ENCODE measurements around the gene OR52I1. TPM values are rescaled to one million over a fixed set of nuclear protein-coding genes. Genes with fewer than 3 reads are reported as not detected.

Gene OR52I1
- polyA plus RNA-seq, 3 donors, result 0.09 TPM; not detected in 2

- Histone ChIP-seq H3K4me1 (ENCODE audit: control insufficient read depth in 1 of 2, insufficient read depth in 2 of 2, low read length in 2 of 2) (no peaks in the 10 kb centered on the region), H4K20me1 (ENCODE audit: insufficient read depth, low read length) (no peaks in the 10 kb centered on the region), H3K79me2 (ENCODE audit: insufficient read depth, low read length) (no peaks in the 10 kb centered on the region), H3K4me3 (replicated peaks in 1 of 3; ENCODE audit: low read depth in 2 of 3, low read length in 3 of 3) (no peak overlapping the region), H3K27ac (ENCODE audit: low read depth in 1 of 2, low read length in 2 of 2) (no peak overlapping the region), H3K4me2 (replicated peaks; ENCODE audit: extremely low read depth, low read length, poor library complexity, severe bottlenecking) (no peak overlapping the region), H3K36me3 (replicated peaks in 1 of 2; ENCODE audit: control insufficient read depth in 1 of 2, insufficient read depth in 2 of 2, low read length in 2 of 2) (no peaks in the 10 kb centered on the region), H3K27me3 (ENCODE audit: control insufficient read depth in 2 of 2, insufficient read depth in 2 of 2, low read length in 2 of 2) (peaks cover 8 to 10% of the 10 kb centered on the region in 2 donors), H2AFZ (ENCODE audit: insufficient read depth, low read depth, low read length, poor library complexity, severe bottlenecking) (no peak overlapping the region), H3K9ac (ENCODE audit: insufficient read depth, low read length, poor library complexity, severe bottlenecking) (no peak overlapping the region), H3K9me3 (replicated peaks in 1 of 2; ENCODE audit: control insufficient read depth in 1 of 2, insufficient read depth in 1 of 2, low read length in 2 of 2) (no peaks in the 10 kb centered on the region)
- Mint-ChIP-seq H3K27ac (no peak overlapping the region), H3K9me3 (no peaks in the 10 kb centered on the region), H3K36me3 (no peaks in the 10 kb centered on the region), H3K4me3 (no peak overlapping the region), H3K27me3 (ENCODE audit: low read depth in 3 of 3) (peaks cover 10 to 38% (median 23%) of the 10 kb centered on the region in 3 donors), H3K4me1 (no peaks in the 10 kb centered on the region)
- no peak for DNase-seq
- intact Hi-C loops (cut with micrococcal nuclease), result no loop called here
- WGBS (ENCODE audit: insufficient coverage), result 67% methylated on average over 1 of the region's 3 CpGs
- TF ChIP-seq CTCF (IDR thresholded peaks at IDR 0.05), result no peak
Measured at GRCh38 chr11:4589017-4589416, 4.8 kb upstream of the OR52I1 start.

GRCh38 chr11:4605057-4605456 is 11.2 kb downstream of the OR52I1 start:
- Histone ChIP-seq H3K4me3 (replicated peaks in 1 of 3; ENCODE audit: low read depth in 2 of 3, low read length in 3 of 3) (no peak overlapping the region), H2AFZ (ENCODE audit: insufficient read depth, low read depth, low read length, poor library complexity, severe bottlenecking) (no peak overlapping the region), H3K9me3 (replicated peaks in 1 of 2; ENCODE audit: control insufficient read depth in 1 of 2, insufficient read depth in 1 of 2, low read length in 2 of 2) (no peaks in the 10 kb centered on the region), H3K79me2 (ENCODE audit: insufficient read depth, low read length) (no peaks in the 10 kb centered on the region), H3K27me3 (ENCODE audit: control insufficient read depth in 2 of 2, insufficient read depth in 2 of 2, low read length in 2 of 2) (no peaks in the 10 kb centered on the region), H3K9ac (ENCODE audit: insufficient read depth, low read length, poor library complexity, severe bottlenecking) (no peak overlapping the region), H3K27ac (ENCODE audit: low read depth in 1 of 2, low read length in 2 of 2) (no peak overlapping the region), H3K36me3 (replicated peaks in 1 of 2; ENCODE audit: control insufficient read depth in 1 of 2, insufficient read depth in 2 of 2, low read length in 2 of 2) (peaks cover 23 to 55% of the 10 kb centered on the region in 2 donors), H4K20me1 (ENCODE audit: insufficient read depth, low read length) (no peaks in the 10 kb centered on the region), H3K4me1 (ENCODE audit: control insufficient read depth in 1 of 2, insufficient read depth in 2 of 2, low read length in 2 of 2) (peaks cover 19 to 22% of the 10 kb centered on the region in 2 donors), H3K4me2 (replicated peaks; ENCODE audit: extremely low read depth, low read length, poor library complexity, severe bottlenecking) (no peak overlapping the region)
- WGBS (ENCODE audit: insufficient coverage), result 100% methylated on average over 4 of the region's 4 CpGs
- no peaks in the 10 kb centered on the region for H3K27me3 Mint-ChIP-seq (ENCODE audit: low read depth in 3 of 3)
- H3K4me3 Mint-ChIP-seq, result no peak overlapping the region
- TF ChIP-seq CTCF (IDR thresholded peaks at IDR 0.05), result no peak
- no peak for DNase-seq
- H3K9me3 Mint-ChIP-seq, result no peaks in the 10 kb centered on the region
- H3K27ac Mint-ChIP-seq, result no peak overlapping the region
- H3K36me3 Mint-ChIP-seq, result peaks cover 44 to 46% of the 10 kb centered on the region in 2 donors
- peaks cover 26% of the 10 kb centered on the region for H3K4me1 Mint-ChIP-seq
- intact Hi-C loops (cut with micrococcal nuclease), result no loop called here

All from CD14-positive monocyte (primary cell).